Spleen (tissue), 11 donors: Measurements from ENCODE around the gene NKG7. TPM values are rescaled to one million over a fixed set of nuclear protein-coding genes. Genes with fewer than 3 reads are reported as not detected.

Experiments
- DNase-seq: peaks from one replicate; pipeline ENCODE4 v3.0.0-alpha.2; 2020
- H3K27ac ChIP-seq, 8 donors: fragments of 200-600 bp; sonication (generic) in 7 of 8; 1 replicate in 4 of 8; 2 replicates in 4 of 8; pipeline versions ENCODE4 v1.5.0 to v1.8.0; 2016 to 2021; ENCODE audit warnings: inconsistent platforms in 4 of 8, mild to moderate bottlenecking in 4 of 8, moderate library complexity in 1 of 8
- H3K27me3 ChIP-seq, 7 donors: fragments of 200-600 bp; sonication (generic) in 6 of 7; replicated peaks in 1 of 7; 1 replicate in 4 of 7; 2 replicates in 3 of 7; pipeline versions ENCODE4 v1.5.0 to v1.8.0; 2016 to 2021; ENCODE audit warnings: inconsistent platforms in 3 of 7, mild to moderate bottlenecking in 1 of 7
- H3K36me3 ChIP-seq, 6 donors: fragments of 200-600 bp; sonication (generic) in 5 of 6; 1 replicate in 4 of 6; 2 replicates in 2 of 6; pipeline versions ENCODE4 v1.5.0 to v1.8.0; 2016 to 2021; ENCODE audit warnings: inconsistent platforms in 2 of 6
- H3K4me1 ChIP-seq, 6 donors: fragments of 200-600 bp; sonication (generic) in 5 of 6; 1 replicate in 3 of 6; 2 replicates in 3 of 6; pipeline versions ENCODE4 v1.5.0 to v1.8.0; 2016 to 2021; ENCODE audit warnings: inconsistent platforms in 3 of 6
- H3K4me3 ChIP-seq, 8 donors: fragments of 200-600 bp; sonication (generic) in 7 of 8; 1 replicate in 4 of 8; 2 replicates in 4 of 8; pipeline versions ENCODE4 v1.5.0 to v1.8.0; 2016 to 2021; ENCODE audit warnings: inconsistent platforms in 4 of 8, mild to moderate bottlenecking in 4 of 8, moderate library complexity in 2 of 8
- H3K9me3 ChIP-seq, 8 donors: fragments of 200-600 bp; sonication (generic) in 7 of 8; 1 replicate in 4 of 8; 2 replicates in 4 of 8; pipeline versions ENCODE4 v1.5.0 to v1.8.0; 2016 to 2021; ENCODE audit warnings: inconsistent platforms in 4 of 8
- CTCF ChIP-seq, 11 experiments: fragments of 200-600 bp in 7 of 11; fragments of 450-650 bp in 4 of 11; sonication (generic) in 4 of 11; IDR thresholded peaks in 8 of 11; conservative IDR thresholded peaks in 3 of 11; 1 replicate in 7 of 11; 2 replicates in 4 of 11; pipeline versions ENCODE4 v1.4.0 to v1.8.0; 2016 to 2021; ENCODE audit warnings: antibody characterized with exemption in 11 of 11, inconsistent platforms in 4 of 11, mild to moderate bottlenecking in 1 of 11
- POLR2A ChIP-seq, 3 donors: fragments of 450-650 bp; IDR thresholded peaks; one replicate each; pipeline ENCODE4 v1.5.1; 2017; ENCODE audit warnings: antibody characterized with exemption in 3 of 3, mild to moderate bottlenecking in 1 of 3
- POLR2AphosphoS5 ChIP-seq, 3 donors: sonication (generic); formaldehyde crosslinking; IDR thresholded peaks; one replicate each; pipeline ENCODE4 v1.5.1; 2017; ENCODE audit warnings: antibody characterized with exemption in 3 of 3
- WGBS, 5 donors: extraction: QIAGEN DNeasy Blood & Tissue Kit in 3 of 5; methylation state at CpG; one replicate each; pipeline versions ENCODE4 v1.1.5 to v1.1.7; 2013 to 2018; 5-methylcytosine and 5-hydroxymethylcytosine counted together
- intact Hi-C: fragments of 100-400 bp; cut with DNase I; formaldehyde crosslinking; loops from one replicate; pipeline ENCODE4 v1.15.0; 2023; ENCODE audit warnings: low total_unique reads
- polyA plus RNA-seq, 3 donors: library from polyadenylated mRNA; stranded (reverse); fragments of 200-250 nt; gene quantifications; one replicate each; pipeline ENCODE4 v1.2.1, GENCODE V29; 2013
- total RNA-seq, 7 donors: library from RNA; depleted of rRNA in 3 of 7; stranded (reverse); fragments of >200 nt in 3 of 7; fragmentation: NEBNext Ultra II Directional in 4 of 7; extraction: Animal tissue kit (Norgen Biotek cat#: 25700) in 4 of 7; gene quantifications; one replicate each; pipeline versions ENCODE4 v1.1.0 to v1.2.1, GENCODE V29; 2016 to 2021
- donor health status: healthy with polysubstance abuse.
- donor health status: DM: no; HTN: no; CAD: no; lungs with moderate emphysema.
- donor health status: DM: no; HTN: no; CAD: no.
- donor health status: Bipolar disorder and iron deficiency.
- donor health status: healthy.
- donor health status: DM: no; HTN: no; CAD: no.
- donor health status: DM: yes; HTN: yes; CAD: no.

The NKG7 gene
- total and polyA plus RNA-seq, 10 donors: 30.8 to 144 (median 75.1) TPM

- Histone ChIP-seq H3K9me3 (no peaks in the 10 kb centered on the region), H3K27me3 (no peaks in the 10 kb centered on the region), H3K36me3 (peaks cover 0 to 12% (median under 1%) of the 10 kb centered on the region in 6 donors), H3K4me1 (peaks cover 0 to 9% (median 6%) of the 10 kb centered on the region in 6 donors), H3K27ac (no peak overlapping the region), H3K4me3 (no peak overlapping the region)
- DNase-seq: no peak
- WGBS, 5 donors: 85 to 95% (median 87%) methylated on average over 6 to 7 of the region's 7 CpGs
- intact Hi-C loops: no loop called here
- TF ChIP-seq POLR2AphosphoS5 (IDR thresholded peaks at IDR 0.05) (no peak), POLR2A (IDR thresholded peaks at IDR 0.05) (no peak), CTCF (IDR thresholded peaks at IDR 0.05 in 8 of 11, conservative IDR thresholded peaks at IDR 0.05 in 3 of 11) (no peak)
These were observed 14.5 kb downstream of the NKG7 start for GRCh38 chr19:51357952-51358351.

GRCh38 chr19:51356159-51356801, 16.2 kb downstream of the NKG7 start:
- WGBS, 5 donors: 94 to 97% (median 95%) methylated on average over 10 of the region's 10 CpGs
- intact Hi-C loops: no loop called here
- H3K27ac ChIP-seq: no peak overlapping the region
- TF ChIP-seq CTCF (IDR thresholded peaks at IDR 0.05 in 8 of 11, conservative IDR thresholded peaks at IDR 0.05 in 3 of 11) (no peak), POLR2AphosphoS5 (IDR thresholded peaks at IDR 0.05) (no peak), POLR2A (IDR thresholded peaks at IDR 0.05) (no peak)
- H3K4me1 ChIP-seq: no peaks in the 10 kb centered on the region
- no peaks in the 10 kb centered on the region for H3K27me3 ChIP-seq
- H3K4me3 ChIP-seq: no peak overlapping the region
- DNase-seq: no peak
- no peaks in the 10 kb centered on the region for H3K9me3 ChIP-seq
- H3K36me3 ChIP-seq: peaks cover 0 to 28% (median 11%) of the 10 kb centered on the region in 6 donors

GRCh38 chr19:51354742-51355148, 17.7 kb downstream of the NKG7 start:
- no peak overlapping the region for H3K4me3 ChIP-seq
- no peaks in the 10 kb centered on the region for H3K9me3 ChIP-seq
- no peak overlapping the region for H3K27ac ChIP-seq
- peaks cover 0 to 44% (median 26%) of the 10 kb centered on the region in 6 donors for H3K36me3 ChIP-seq
- no peaks in the 10 kb centered on the region for H3K27me3 ChIP-seq
- 62 to 76% (median 72%) methylated on average over 8 of the region's 8 CpGs for WGBS, 5 donors
- TF ChIP-seq POLR2AphosphoS5 (IDR thresholded peaks at IDR 0.05): no peak
- TF ChIP-seq CTCF (IDR thresholded peaks at IDR 0.05 in 8 of 11, conservative IDR thresholded peaks at IDR 0.05 in 3 of 11): no peak
- TF ChIP-seq POLR2A (IDR thresholded peaks at IDR 0.05): no peak
- intact Hi-C loops: no loop called here
- H3K4me1 ChIP-seq: no peaks in the 10 kb centered on the region
- no peak for DNase-seq

GRCh38 chr19:51354103-51354741, 18.2 kb downstream of the NKG7 start:
- no peak overlapping the region for H3K27ac ChIP-seq
- no peaks in the 10 kb centered on the region for H3K27me3 ChIP-seq
- intact Hi-C loops: no loop called here
- 78 to 90% (median 88%) methylated on average over 12 of the region's 12 CpGs for WGBS, 5 donors
- no peak overlapping the region for H3K4me3 ChIP-seq
- TF ChIP-seq POLR2AphosphoS5 (IDR thresholded peaks at IDR 0.05) (no peak), POLR2A (IDR thresholded peaks at IDR 0.05) (no peak), CTCF (IDR thresholded peaks at IDR 0.05 in 8 of 11, conservative IDR thresholded peaks at IDR 0.05 in 3 of 11) (no peak)
- peaks cover 0 to 49% (median 26%) of the 10 kb centered on the region in 6 donors for H3K36me3 ChIP-seq
- DNase-seq: no peak
- H3K9me3 ChIP-seq: no peaks in the 10 kb centered on the region
- H3K4me1 ChIP-seq: no peaks in the 10 kb centered on the region
